ENCODE measurements around the gene RB1.

- no peak for TF ChIP-seq CTCF (IDR thresholded peaks at IDR 0.05)
- TF ChIP-seq POLR2A (IDR thresholded peaks at IDR 0.05; ENCODE audit: low read depth), result no peak
Measured at GRCh38 chr13:48275507-48275906, 28.0 kb upstream of the RB1 start.
